ENCODE data around the gene PCDHAC1. TPM values are rescaled to one million over a fixed set of nuclear protein-coding genes. Genes with fewer than 3 reads are reported as not detected.

The PCDHAC1 gene
- total RNA-seq, 1 donor from 2014 or later = 6.7 TPM

GRCh38 chr5:140934964-140935606 lies 9.0 kb downstream of the PCDHAC1 start:
- no peaks in the 10 kb centered on the region for H3K4me1 Mint-ChIP-seq (ENCODE audit: unreplicated experiment)
- no peak for DNase-seq (ENCODE audit: extremely low spot score, unreplicated experiment)
- no peak overlapping the region for H3K27ac Mint-ChIP-seq
- H3K27me3 Mint-ChIP-seq = no peaks in the 10 kb centered on the region
- no peaks in the 10 kb centered on the region for H3K9me3 Mint-ChIP-seq
- no peak for TF ChIP-seq CTCF (conservative IDR thresholded peaks at IDR 0.05)
- H3K4me3 Mint-ChIP-seq = no peak overlapping the region
- no peaks in the 10 kb centered on the region for H3K36me3 Mint-ChIP-seq

GRCh38 chr5:140946578-140946977 lies 20.5 kb downstream of the PCDHAC1 start:
- Mint-ChIP-seq H3K27me3 (no peaks in the 10 kb centered on the region), H3K36me3 (peaks cover 8% of the 10 kb centered on the region), H3K27ac (no peak overlapping the region), H3K4me1 (ENCODE audit: unreplicated experiment) (no peaks in the 10 kb centered on the region), H3K9me3 (peaks cover 4% of the 10 kb centered on the region), H3K4me3 (no peak overlapping the region)
- TF ChIP-seq CTCF (conservative IDR thresholded peaks at IDR 0.05) = no peak
- no peak for DNase-seq (ENCODE audit: extremely low spot score, unreplicated experiment)

DNA sequence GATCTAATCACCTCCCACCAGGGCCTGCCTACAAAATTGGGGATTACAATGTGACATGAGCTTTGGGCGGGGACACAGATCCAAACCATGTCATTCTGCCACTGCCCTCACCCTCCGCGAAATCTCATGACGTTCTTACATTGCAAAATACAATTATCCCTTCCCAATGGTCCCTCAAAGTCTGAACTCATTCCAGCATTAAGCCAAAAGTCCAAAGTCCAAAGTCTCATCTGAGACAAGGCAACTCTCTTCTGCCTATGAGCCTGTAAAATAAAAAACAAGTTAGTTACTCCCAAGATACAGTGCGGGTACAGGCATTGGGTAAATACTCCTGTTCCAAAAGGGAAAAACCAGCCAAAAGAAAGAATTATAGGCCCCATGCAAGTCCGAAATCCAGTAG lies 25.5 kb downstream of the PCDHAC1 start:
- peaks cover under 1% of the 10 kb centered on the region for H3K36me3 Mint-ChIP-seq
- no peak for TF ChIP-seq CTCF (conservative IDR thresholded peaks at IDR 0.05)
- DNase-seq (ENCODE audit: extremely low spot score, unreplicated experiment) = no peak
- H3K9me3 Mint-ChIP-seq = peaks cover 4% of the 10 kb centered on the region
- H3K27ac Mint-ChIP-seq = no peak overlapping the region
- no peak overlapping the region for H3K4me3 Mint-ChIP-seq
- no peaks in the 10 kb centered on the region for H3K27me3 Mint-ChIP-seq
- no peaks in the 10 kb centered on the region for H3K4me1 Mint-ChIP-seq (ENCODE audit: unreplicated experiment)

GRCh38 chr5:140953234-140953633 lies 27.1 kb downstream of the PCDHAC1 start:
- Mint-ChIP-seq H3K36me3 (no peaks in the 10 kb centered on the region), H3K27me3 (no peaks in the 10 kb centered on the region), H3K9me3 (peaks cover 4% of the 10 kb centered on the region), H3K27ac (no peak overlapping the region), H3K4me3 (no peak overlapping the region), H3K4me1 (ENCODE audit: unreplicated experiment) (no peaks in the 10 kb centered on the region)
- TF ChIP-seq CTCF (conservative IDR thresholded peaks at IDR 0.05) = no peak
- no peak for DNase-seq (ENCODE audit: extremely low spot score, unreplicated experiment)

DNA sequence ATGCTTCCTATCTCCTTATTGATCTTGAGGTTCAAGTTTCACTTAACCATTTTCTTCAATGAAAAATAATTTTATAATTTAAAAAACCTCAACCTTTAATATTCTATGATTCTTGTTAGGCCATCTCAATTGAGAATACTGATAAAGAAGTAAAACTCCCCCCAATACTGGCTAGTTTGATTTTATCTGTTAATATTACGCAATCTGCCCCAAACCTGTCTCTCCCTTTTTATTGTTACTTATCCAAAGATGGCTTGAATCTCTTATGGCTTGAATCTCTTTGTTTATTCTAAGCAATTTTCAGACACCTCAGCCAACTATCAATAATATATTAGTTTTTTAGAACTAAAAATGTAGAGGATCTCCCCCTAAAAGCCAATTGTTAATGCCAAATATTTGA lies 36.1 kb downstream of the PCDHAC1 start:
- Mint-ChIP-seq H3K4me3 (no peak overlapping the region), H3K27me3 (peaks cover 17% of the 10 kb centered on the region), H3K4me1 (ENCODE audit: unreplicated experiment) (peaks cover 10% of the 10 kb centered on the region), H3K36me3 (no peaks in the 10 kb centered on the region), H3K9me3 (no peaks in the 10 kb centered on the region), H3K27ac (no peak overlapping the region)
- no peak for DNase-seq (ENCODE audit: extremely low spot score, unreplicated experiment)
- TF ChIP-seq CTCF (conservative IDR thresholded peaks at IDR 0.05) = no peak

GRCh38 chr5:140964356-140964755 lies 38.3 kb downstream of the PCDHAC1 start:
- Mint-ChIP-seq H3K9me3 (no peaks in the 10 kb centered on the region), H3K4me3 (peak overlapping the region; percentile 94), H3K27ac (no peak overlapping the region), H3K36me3 (no peaks in the 10 kb centered on the region), H3K4me1 (ENCODE audit: unreplicated experiment) (peaks cover 10% of the 10 kb centered on the region), H3K27me3 (peaks cover 17% of the 10 kb centered on the region)
- DNase-seq (ENCODE audit: extremely low spot score, unreplicated experiment) = no peak
- no peak for TF ChIP-seq CTCF (conservative IDR thresholded peaks at IDR 0.05)

All from type B pancreatic cell (in vitro differentiated cells).